CD4-positive, alpha-beta T cell (primary cell): ENCODE data around the gene TNS3. TPM values are rescaled to one million over a fixed set of nuclear protein-coding genes. Genes with fewer than 3 reads are reported as not detected.
A peak's percentile ranks its signal among the peaks of the same experiment; 100 is the strongest.

Source experiments
- ATAC-seq: fragments of 200-7000 bp; cut with Tn5 transposase; one replicate; pipeline ENCODE4 v1.10.0; 2022; ENCODE audit warnings: mild to moderate bottlenecking; ENCODE audit not compliant: poor library complexity
- CTCF ChIA-PET: fragments of 350-600 bp; sonication (Branson Sonifier 250); formaldehyde crosslinking; loops from one replicate; lab custom pipeline; 2021; ENCODE audit warnings: antibody characterized with exemption, inconsistent platforms; lab: Charles Lee
- POLR2A ChIA-PET: fragments of 350-600 bp; sonication (Branson Sonifier 250); formaldehyde crosslinking; loops from one replicate; lab custom pipeline; 2021; ENCODE audit warnings: antibody characterized with exemption, inconsistent platforms; lab: Charles Lee
- DNase-seq, 14 experiments: peaks; one replicate each; pipeline ENCODE4 v3.0.0-alpha.2; 2013 to 2020; ENCODE audit warnings: mixed read lengths in 2 of 14
- H3K27ac ChIP-seq, 2 donors: one replicate each; pipeline versions ENCODE4 v1.5.1 to v1.7.0; 2013; ENCODE audit warnings: low read length in 2 of 2, low read depth in 1 of 2, mild to moderate bottlenecking in 1 of 2
- H3K27me3 ChIP-seq, 2 experiments: 1 replicate in 1 of 2; 2 replicates in 1 of 2; pipeline versions ENCODE4 v1.6.1 to v1.7.0; 2013; ENCODE audit warnings: low read length in 2 of 2, control low read depth in 1 of 2, mild to moderate bottlenecking in 1 of 2, moderate library complexity in 1 of 2; ENCODE audit not compliant: insufficient read depth in 2 of 2, control insufficient read depth in 1 of 2
- H3K36me3 ChIP-seq: one replicate; pipeline ENCODE4 v1.6.1; 2013; ENCODE audit warnings: low read length, control low read depth; ENCODE audit not compliant: insufficient read depth
- H3K4me1 ChIP-seq: one replicate; pipeline ENCODE4 v1.6.1; 2013; ENCODE audit warnings: low read length, control low read depth; ENCODE audit not compliant: insufficient read depth
- H3K4me3 ChIP-seq: one replicate; pipeline ENCODE4 v1.5.1; 2013; ENCODE audit warnings: mild to moderate bottlenecking, low read length, moderate library complexity
- H3K9me3 ChIP-seq, 2 experiments: 1 replicate in 1 of 2; 2 replicates in 1 of 2; pipeline versions ENCODE4 v1.6.1 to v1.7.0; 2013; ENCODE audit warnings: low read length in 2 of 2, mild to moderate bottlenecking in 2 of 2, control low read depth in 1 of 2, moderate library complexity in 1 of 2; ENCODE audit not compliant: control insufficient read depth in 1 of 2, insufficient read depth in 1 of 2
- H3K27ac Mint-ChIP-seq: one replicate; pipeline ENCODE4 v1.8.0; 2020; ENCODE audit warnings: mixed read lengths
- H3K27me3 Mint-ChIP-seq: one replicate; pipeline ENCODE4 v1.8.0; 2021; ENCODE audit warnings: mixed read lengths
- H3K36me3 Mint-ChIP-seq: one replicate; pipeline ENCODE4 v1.8.0; 2021; ENCODE audit warnings: low read depth, mixed read lengths
- H3K4me1 Mint-ChIP-seq: one replicate; pipeline ENCODE4 v1.8.0; 2021; ENCODE audit warnings: low read depth, mixed read lengths
- H3K4me3 Mint-ChIP-seq: one replicate; pipeline ENCODE4 v1.8.0; 2020; ENCODE audit warnings: mild to moderate bottlenecking, mixed read lengths
- H3K9me3 Mint-ChIP-seq: one replicate; pipeline ENCODE4 v1.8.0; 2020; ENCODE audit warnings: mixed read lengths
- intact Hi-C, 2 experiments: fragments of 100-400 bp; cut with DNase I in 1 of 2; cut with micrococcal nuclease in 1 of 2; formaldehyde crosslinking; loops; one replicate each; pipeline versions ENCODE4 v1.15.1 to v1.9.0; 2023 to 2025; cut with DNase I, micrococcal nuclease
- total RNA-seq, 174 experiments: library from RNA in 2 of 174; stranded (reverse) in 2 of 174; gene quantifications; one replicate each; pipeline ENCODE4 v1.2.3 and lab custom pipeline; 2021 to 2026
- TF ChIP-seq, protein P1 (sequence below): fragments of 200-600 bp; IDR thresholded peaks from one replicate; pipeline ENCODE4 v1.8.0; 2022; ENCODE audit warnings: antibody characterized with exemption, mild to moderate bottlenecking

The TNS3 gene
- total RNA-seq, 2 experiments from 2014 or later, result 0.16 to 0.47 TPM

DNA sequence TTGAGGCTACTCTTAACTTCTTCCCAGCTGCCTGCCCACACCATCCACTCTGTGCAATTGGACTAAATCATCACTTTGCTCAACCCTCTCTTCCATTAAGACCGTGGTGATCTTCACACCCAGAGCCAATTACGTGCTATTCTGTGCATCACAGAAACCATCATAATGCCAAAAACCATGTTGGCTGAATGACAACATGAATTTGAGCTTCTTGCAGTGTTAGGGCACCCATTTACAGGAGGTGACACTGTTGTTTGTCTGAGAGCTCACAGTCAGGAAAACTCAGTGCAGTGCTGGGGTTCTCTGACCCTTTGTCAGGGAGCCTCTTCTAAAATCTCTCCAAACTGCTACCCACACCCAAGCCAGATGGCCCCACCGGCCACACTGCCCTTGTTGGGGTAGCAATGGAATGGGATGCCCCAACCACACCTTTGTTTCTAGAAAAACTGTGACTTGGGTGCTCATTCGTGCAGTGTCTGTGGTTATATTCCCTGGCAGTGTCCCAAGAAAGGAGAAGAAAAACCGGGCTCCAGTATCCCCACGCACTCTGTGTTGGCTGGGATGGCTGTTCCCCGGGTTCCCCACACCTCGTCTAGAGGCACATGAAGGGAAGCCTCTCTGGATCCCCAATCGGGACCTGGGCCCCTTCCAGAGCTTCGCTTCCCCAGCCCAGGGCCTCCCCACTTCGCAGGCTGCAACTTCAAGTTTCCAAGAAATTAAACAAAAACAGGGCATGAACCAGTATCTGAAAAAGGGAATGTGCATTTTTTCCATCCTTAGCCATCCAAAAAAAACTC is 2.0 kb upstream of the TNS3 start:
- CTCF ChIA-PET, result no interaction called here
- no peaks in the 10 kb centered on the region for H3K4me1 ChIP-seq

GRCh38 chr7:47582764-47583738 is 1.1 kb upstream of the TNS3 start:
- ChIA-PET POLR2A (no interaction called here), CTCF (no interaction called here)
- DNase-seq (peak in 1 of 14 experiments; percentile 19), ATAC-seq (no peak)
- intact Hi-C loops, result no loop called here
- Mint-ChIP-seq H3K4me3 (no peak overlapping the region), H3K4me1 (no peaks in the 10 kb centered on the region), H3K27ac (no peak overlapping the region), H3K36me3 (no peaks in the 10 kb centered on the region), H3K9me3 (peaks cover 2% of the 10 kb centered on the region), H3K27me3 (peaks cover 45% of the 10 kb centered on the region)
- no peaks in the 10 kb centered on the region for H3K4me1 ChIP-seq
- peaks cover 3 to 10% of the 10 kb centered on the region in 2 experiments for H3K27me3 ChIP-seq
- H3K4me3 ChIP-seq, result no peak overlapping the region
- peaks cover 0 to 29% of the 10 kb centered on the region in 2 experiments for H3K9me3 ChIP-seq
- TF ChIP-seq, protein P1, sequence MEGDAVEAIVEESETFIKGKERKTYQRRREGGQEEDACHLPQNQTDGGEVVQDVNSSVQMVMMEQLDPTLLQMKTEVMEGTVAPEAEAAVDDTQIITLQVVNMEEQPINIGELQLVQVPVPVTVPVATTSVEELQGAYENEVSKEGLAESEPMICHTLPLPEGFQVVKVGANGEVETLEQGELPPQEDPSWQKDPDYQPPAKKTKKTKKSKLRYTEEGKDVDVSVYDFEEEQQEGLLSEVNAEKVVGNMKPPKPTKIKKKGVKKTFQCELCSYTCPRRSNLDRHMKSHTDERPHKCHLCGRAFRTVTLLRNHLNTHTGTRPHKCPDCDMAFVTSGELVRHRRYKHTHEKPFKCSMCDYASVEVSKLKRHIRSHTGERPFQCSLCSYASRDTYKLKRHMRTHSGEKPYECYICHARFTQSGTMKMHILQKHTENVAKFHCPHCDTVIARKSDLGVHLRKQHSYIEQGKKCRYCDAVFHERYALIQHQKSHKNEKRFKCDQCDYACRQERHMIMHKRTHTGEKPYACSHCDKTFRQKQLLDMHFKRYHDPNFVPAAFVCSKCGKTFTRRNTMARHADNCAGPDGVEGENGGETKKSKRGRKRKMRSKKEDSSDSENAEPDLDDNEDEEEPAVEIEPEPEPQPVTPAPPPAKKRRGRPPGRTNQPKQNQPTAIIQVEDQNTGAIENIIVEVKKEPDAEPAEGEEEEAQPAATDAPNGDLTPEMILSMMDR, result no peak
- no peak overlapping the region for H3K27ac ChIP-seq
- H3K36me3 ChIP-seq, result no peaks in the 10 kb centered on the region

More for the DNA sequence above, 2.0 kb upstream of the TNS3 start:
- no peaks in the 10 kb centered on the region for H3K36me3 ChIP-seq
- Mint-ChIP-seq H3K27ac (no peak overlapping the region), H3K27me3 (peaks cover 41% of the 10 kb centered on the region), H3K4me1 (no peaks in the 10 kb centered on the region), H3K36me3 (no peaks in the 10 kb centered on the region), H3K4me3 (no peak overlapping the region), H3K9me3 (peaks cover 2% of the 10 kb centered on the region)
- TF ChIP-seq, protein P1, result no peak
- intact Hi-C loops, result no loop called here
- DNase-seq (no peak), ATAC-seq (no peak)
- H3K9me3 ChIP-seq, result peaks cover 0 to 26% of the 10 kb centered on the region in 2 experiments
- no peak overlapping the region for H3K4me3 ChIP-seq
- H3K27ac ChIP-seq, result no peak overlapping the region
- POLR2A ChIA-PET, result no interaction called here
- H3K27me3 ChIP-seq, result peaks cover 3 to 10% of the 10 kb centered on the region in 2 experiments

GRCh38 chr7:47581438-47581803 is 490 bp downstream of the TNS3 start:
- peaks cover 0 to 36% of the 10 kb centered on the region in 2 experiments for H3K9me3 ChIP-seq
- Mint-ChIP-seq H3K36me3 (no peaks in the 10 kb centered on the region), H3K4me1 (no peaks in the 10 kb centered on the region), H3K27ac (no peak overlapping the region), H3K27me3 (peaks cover 45% of the 10 kb centered on the region), H3K4me3 (no peak overlapping the region), H3K9me3 (peaks cover 2% of the 10 kb centered on the region)
- POLR2A ChIA-PET, result no interaction called here
- no peaks in the 10 kb centered on the region for H3K36me3 ChIP-seq
- TF ChIP-seq, protein P1, result no peak
- ATAC-seq (no peak), DNase-seq (no peak)
- no peak overlapping the region for H3K27ac ChIP-seq
- H3K27me3 ChIP-seq, result peaks cover 3 to 10% of the 10 kb centered on the region in 2 experiments
- H3K4me1 ChIP-seq, result no peaks in the 10 kb centered on the region
- CTCF ChIA-PET, result no interaction called here
- peak overlapping the region; percentile 26 for H3K4me3 ChIP-seq
- intact Hi-C loops, result no loop called here
